IMR-90 (cell line): ENCODE results near the gene LSM12.

Source experiments
- MAFK ChIP-seq: IDR thresholded peaks from 2 replicates; pipeline ENCODE4 v1.6.1; 2012; ENCODE audit warnings: low read depth, low read length, improper control_type of control experiment
- TF ChIP-seq, protein P1 (sequence below): conservative IDR thresholded peaks from 2 replicates; pipeline ENCODE4 v1.5.1; 2012; ENCODE audit warnings: mild to moderate bottlenecking, low read depth, low read length, improper control_type of control experiment
- TF ChIP-seq, protein P2 (sequence below): fragments of 150-350 bp; IDR thresholded peaks from 2 replicates; pipeline ENCODE4 v1.6.1; 2016; ENCODE audit warnings: low read depth, mild to moderate bottlenecking, low read length, moderate library complexity, borderline replicate concordance

DNA sequence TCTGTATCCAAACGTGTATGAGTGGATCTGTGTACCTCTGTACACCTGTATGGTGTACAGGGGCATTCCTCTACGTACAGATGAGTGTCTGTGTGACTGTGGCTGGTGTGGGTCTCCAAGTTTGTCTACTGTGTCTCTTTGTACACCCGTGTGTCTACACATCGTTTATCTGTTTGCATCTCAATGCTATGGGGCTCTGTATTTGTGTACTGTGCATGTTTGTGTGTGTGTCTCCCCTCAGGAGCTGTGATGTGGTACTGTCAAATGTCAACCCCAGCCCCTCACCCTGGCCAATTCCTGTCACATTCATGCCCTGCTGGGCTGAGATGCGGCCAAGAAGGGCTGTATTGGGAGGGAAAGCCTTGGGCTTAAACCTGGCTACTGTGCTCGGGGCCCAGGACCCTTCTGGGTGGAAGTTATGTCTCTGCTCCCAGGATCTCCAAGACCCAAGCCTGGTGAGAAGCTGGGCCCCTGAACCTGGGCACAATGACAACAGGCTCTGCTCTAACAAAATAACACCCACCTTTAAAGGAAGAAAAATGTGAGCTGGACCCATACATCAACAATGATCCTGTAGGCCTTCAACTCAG, 65.5 kb downstream of the LSM12 start:
- TF ChIP-seq, protein P1, sequence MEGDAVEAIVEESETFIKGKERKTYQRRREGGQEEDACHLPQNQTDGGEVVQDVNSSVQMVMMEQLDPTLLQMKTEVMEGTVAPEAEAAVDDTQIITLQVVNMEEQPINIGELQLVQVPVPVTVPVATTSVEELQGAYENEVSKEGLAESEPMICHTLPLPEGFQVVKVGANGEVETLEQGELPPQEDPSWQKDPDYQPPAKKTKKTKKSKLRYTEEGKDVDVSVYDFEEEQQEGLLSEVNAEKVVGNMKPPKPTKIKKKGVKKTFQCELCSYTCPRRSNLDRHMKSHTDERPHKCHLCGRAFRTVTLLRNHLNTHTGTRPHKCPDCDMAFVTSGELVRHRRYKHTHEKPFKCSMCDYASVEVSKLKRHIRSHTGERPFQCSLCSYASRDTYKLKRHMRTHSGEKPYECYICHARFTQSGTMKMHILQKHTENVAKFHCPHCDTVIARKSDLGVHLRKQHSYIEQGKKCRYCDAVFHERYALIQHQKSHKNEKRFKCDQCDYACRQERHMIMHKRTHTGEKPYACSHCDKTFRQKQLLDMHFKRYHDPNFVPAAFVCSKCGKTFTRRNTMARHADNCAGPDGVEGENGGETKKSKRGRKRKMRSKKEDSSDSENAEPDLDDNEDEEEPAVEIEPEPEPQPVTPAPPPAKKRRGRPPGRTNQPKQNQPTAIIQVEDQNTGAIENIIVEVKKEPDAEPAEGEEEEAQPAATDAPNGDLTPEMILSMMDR = no peak
- no peak for TF ChIP-seq MAFK
- TF ChIP-seq, protein P2, sequence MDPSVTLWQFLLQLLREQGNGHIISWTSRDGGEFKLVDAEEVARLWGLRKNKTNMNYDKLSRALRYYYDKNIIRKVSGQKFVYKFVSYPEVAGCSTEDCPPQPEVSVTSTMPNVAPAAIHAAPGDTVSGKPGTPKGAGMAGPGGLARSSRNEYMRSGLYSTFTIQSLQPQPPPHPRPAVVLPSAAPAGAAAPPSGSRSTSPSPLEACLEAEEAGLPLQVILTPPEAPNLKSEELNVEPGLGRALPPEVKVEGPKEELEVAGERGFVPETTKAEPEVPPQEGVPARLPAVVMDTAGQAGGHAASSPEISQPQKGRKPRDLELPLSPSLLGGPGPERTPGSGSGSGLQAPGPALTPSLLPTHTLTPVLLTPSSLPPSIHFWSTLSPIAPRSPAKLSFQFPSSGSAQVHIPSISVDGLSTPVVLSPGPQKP = no peak
